ENCODE measurements around the gene MSANTD1.

The MSANTD1 gene

DNA sequence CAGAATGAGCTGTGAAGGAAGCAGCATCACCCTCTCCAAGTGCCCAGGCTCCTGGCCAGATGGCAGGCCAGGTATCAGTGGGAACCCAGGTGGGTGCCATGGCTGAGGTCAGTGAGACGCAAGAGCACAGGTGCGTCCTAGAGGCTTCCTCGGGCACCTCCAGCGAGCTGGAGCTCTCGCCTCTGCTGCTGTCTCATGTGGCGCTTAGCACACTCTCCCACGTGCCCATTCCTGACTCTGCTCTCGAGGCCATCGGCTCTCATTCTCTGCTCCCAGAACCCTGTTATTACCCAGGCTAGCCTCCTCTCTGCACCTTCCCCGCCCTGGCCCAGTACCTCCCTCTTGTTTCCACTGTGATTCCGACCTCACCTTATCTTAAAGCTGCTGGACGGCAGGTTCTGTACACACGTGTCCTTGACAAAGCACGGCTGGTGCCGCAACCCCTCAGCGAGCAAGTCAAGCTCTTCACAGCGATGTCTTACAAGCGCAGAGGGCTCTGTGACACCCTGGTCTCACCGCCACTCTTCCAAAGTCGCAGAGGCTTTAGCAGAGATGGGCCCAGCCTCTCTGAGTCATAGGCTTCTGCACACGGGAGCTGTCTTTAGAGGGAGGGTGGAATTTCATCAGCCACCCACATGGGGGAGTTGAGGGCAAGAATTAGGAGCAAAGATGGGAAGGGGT, 15.4 kb upstream of the MSANTD1 start:
- DNase-seq (ENCODE audit: low read depth in 3 of 3): no peak

DNA sequence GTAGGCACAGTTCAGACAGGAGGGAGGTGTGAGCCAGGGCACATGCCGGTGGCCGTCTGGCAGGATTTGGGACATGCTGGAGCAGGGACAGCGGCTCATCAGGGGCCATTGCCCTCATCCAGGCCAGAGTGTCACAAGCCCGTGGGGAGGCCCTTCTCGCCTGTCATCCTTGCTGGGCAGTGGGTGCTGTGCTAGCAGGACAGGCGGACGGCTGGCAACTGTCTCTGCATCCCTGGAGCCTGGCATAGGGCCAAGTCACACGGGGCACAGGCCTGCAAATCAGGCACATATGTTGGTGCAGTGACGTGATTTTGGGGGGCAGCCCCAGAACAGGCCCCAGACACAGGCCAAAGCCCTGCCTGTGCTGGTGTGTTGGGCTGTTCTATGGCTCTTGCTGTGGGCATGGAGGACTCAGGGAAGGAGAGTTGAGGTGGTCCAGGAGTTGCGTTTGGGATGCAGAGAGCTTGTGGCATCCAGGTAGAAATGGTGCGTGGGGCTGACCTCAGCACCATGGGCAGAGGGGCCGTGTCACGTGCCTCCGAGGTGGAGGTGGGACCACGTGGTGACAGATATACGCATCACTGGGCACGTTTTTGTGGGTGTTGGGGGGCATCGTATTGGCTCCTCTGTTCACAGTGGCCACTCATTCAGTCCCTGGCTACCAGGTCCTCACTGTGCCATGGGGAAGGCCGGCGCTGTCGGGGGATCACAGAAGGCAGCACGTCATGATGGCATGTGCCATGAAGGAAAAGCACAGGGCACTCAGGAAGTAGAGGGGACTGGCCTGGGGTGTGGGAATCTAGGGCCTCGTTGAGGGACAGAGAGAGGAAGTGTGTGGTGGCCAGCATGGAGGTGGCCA, 14.6 kb upstream of the MSANTD1 start:
- no peak for DNase-seq (ENCODE audit: low read depth in 3 of 3)

DNA sequence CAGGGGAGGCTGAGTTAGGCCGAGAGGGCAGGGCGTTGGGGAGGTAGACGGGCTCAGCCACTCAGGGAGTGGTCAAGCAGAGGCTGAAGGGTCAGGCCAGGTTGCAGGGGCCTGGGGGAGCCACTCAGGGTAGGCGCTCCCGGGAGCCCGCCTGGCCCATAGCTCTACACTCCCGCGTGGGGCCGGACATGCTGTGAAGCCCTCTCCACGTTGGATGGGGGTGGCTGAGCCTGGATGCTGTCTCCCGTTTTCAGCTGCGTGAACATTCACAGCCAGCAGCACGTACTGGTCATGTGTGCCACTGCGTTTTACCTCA, 14.0 kb upstream of the MSANTD1 start:
- DNase-seq (ENCODE audit: low read depth in 3 of 3): no peak

DNA sequence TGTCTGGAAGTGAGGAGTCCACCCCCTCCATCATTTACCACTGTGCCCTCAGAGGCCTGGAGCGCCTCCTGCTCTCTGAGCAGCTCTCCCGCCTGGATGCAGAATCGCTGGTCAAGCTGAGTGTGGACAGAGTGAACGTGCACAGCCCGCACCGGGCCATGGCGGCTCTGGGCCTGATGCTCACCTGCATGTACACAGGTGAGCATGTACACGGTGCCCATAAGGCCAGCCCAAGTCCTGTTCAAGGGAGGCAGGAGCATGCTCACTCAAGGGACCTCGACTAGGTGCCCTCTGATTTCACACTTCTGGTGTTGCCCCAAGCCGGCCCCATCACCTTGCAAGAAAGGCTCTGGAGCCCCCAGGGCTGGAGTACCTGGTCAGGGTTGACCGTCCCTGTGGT, 13.4 kb upstream of the MSANTD1 start:
- no peak for DNase-seq (ENCODE audit: low read depth in 3 of 3)

DNA sequence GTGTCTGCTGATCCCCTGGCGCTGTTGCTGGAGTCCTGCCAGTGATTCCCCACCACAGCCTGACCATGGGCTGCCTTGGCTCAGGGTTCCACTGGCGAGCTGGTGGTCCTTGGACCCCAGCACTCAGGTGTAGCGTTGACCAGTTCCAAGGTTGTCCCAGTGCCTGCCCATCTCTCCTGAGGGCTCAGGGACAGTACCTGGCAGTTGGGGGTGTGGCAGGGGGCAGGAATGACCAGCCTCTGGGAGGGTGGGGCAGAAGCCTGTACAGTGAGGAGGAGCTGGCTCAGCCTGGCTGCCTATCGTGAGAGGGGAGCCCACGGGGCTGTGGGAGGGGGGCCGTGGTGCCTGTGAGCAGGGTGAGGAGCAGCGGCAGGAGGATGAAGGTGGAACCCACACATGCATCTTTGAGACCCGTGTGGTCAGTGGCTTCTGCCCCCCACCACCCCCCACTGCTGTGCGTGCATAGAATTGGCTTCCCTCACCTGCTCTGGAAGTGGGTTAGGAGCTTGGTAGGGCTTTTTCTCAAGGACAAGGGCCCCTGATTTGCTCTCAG, 12.6 kb upstream of the MSANTD1 start:
- no peak for DNase-seq (ENCODE audit: low read depth in 3 of 3)

DNA sequence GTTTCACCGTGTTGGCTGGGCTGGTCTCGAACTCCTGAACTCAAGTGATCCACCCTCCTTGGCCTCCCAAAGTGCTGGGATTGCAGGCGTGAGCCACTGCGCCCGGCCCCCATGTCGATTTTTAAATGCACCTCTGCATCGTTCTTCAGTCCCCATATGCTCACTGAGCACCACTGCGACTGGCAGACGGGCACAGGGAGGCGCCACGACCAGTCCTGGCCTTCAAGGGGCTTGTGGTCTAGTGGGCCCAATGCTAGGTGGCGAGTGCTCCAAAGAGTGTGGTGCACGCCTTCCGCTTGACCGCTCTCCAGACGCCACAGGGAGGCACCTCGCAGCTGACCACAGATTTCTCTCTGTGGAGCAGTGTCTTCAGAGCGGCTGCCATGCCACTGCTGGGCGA, 11.7 kb upstream of the MSANTD1 start:
- DNase-seq (ENCODE audit: low read depth in 3 of 3): no peak

DNA sequence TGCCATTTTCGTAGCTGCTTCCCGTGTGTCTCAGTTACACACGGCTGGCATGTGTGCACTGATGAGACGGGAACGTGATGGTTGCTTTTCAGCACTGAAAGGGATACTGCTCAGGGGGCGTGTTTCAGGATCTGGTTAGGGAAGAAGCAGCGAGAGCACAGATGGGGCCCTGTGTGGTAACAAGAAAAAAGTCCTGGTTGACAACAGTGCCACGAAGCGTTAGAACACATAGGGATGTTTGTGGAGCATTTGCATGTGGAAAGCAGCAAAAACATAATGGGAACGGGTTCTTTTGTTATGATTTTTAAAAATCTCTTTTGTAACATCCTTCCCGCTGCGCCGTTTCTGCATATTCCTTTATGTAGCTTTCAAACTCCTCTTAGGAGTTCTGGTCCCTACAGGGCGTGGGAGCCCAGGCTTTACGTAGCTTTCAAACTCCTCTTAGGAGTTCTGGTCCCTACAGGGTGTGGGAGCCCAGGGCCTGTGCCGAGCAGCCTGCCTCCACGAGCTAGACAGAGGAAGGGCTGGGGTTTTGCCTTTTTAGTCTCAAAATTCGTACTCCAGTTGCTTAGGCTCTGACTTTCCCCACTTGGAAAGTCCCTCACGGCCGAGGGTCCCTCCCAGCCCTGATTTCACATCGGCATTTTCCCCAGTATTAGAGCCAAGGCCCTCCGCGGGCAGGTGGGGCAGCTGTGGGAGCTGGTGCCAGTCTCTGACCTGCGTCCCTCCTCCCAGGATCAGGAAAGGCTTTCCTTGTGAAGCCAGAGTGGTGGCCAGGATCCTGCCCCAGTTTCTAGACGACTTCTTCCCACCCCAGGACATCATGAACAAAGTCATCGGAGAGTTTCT, 11.0 kb upstream of the MSANTD1 start:
- no peak for DNase-seq (ENCODE audit: low read depth in 3 of 3)

DNA sequence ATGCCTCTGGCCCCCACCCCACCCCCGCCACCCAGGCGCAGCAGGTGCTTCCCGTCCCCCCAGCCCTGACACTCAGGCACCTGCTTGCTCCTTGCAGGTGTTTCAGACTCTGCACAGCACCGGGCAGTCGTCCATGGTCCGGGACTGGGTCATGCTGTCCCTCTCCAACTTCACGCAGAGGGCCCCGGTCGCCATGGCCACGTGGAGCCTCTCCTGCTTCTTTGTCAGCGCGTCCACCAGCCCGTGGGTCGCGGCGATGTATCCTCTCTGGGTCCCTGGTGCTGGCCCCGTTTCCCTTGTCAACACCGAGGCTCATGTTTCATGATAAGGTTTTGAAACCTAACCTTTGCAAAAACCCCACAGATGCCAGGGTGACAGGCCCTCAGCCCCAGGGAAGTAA, 10.2 kb upstream of the MSANTD1 start:
- DNase-seq (ENCODE audit: low read depth in 3 of 3): no peak

DNA sequence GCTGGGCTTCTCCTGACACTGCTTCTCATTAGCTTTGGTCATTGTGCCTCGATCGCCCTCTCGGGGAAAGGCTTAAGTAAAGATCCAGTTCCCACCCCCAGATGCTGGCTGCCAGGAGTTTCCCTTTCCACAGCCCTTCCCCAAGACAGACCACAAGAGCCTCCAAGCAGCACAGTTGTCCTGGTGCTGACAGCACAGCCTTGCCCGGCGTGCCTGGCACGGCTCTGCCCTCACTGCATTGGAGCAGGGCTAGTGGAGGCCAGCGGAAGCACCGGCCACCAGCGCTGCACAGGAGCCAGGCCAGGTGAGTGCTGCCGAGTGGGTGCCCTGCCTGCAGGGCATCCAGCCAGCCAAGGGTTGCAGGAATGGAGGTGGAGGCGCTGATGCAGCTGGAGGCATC, 9.7 kb upstream of the MSANTD1 start:
- no peak for DNase-seq (ENCODE audit: low read depth in 3 of 3)

DNA sequence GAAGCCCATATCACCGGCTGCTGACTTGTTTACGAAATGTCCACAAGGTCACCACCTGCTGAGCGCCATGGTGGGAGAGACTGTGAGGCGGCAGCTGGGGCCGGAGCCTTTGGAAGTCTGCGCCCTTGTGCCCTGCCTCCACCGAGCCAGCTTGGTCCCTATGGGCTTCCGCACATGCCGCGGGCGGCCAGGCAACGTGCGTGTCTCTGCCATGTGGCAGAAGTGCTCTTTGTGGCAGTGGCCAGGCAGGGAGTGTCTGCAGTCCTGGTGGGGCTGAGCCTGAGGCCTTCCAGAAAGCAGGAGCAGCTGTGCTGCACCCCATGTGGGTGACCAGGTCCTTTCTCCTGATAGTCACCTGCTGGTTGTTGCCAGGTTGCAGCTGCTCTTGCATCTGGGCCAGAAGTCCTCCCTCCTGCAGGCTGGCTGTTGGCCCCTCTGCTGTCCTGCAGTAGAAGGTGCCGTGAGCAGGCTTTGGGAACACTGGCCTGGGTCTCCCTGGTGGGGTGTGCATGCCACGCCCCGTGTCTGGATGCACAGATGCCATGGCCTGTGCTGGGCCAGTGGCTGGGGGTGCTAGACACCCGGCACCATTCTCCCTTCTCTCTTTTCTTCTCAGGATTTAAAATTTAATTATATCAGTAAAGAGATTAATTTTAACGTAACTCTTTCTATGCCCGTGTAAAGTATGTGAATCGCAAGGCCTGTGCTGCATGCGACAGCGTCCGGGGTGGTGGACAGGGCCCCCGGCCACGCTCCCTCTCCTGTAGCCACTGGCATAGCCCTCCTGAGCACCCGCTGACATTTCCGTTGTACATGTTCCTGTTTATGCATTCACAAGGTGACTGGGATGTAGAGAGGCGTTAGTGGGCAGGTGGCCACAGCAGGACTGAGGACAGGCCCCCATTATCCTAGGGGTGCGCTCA, 8.7 kb upstream of the MSANTD1 start:
- DNase-seq (ENCODE audit: low read depth in 3 of 3): no peak

DNA sequence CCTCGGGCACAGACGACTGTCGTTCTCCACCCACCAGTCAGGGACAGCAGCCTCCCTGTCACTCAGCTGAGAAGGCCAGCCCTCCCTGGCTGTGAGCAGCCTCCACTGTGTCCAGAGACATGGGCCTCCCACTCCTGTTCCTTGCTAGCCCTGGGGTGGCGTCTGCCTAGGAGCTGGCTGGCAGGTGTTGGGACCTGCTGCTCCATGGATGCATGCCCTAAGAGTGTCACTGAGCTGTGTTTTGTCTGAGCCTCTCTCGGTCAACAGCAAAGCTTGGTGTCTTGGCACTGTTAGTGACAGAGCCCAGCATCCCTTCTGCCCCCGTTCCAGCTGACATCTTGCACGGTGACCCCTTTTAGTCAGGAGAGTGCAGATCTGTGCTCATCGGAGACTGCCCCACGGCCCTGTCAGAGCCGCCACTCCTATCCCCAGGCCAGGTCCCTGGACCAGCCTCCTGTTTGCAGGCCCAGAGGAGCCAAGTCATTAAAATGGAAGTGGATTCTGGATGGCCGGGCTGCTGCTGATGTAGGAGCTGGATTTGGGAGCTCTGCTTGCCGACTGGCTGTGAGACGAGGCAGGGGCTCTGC, 7.9 kb upstream of the MSANTD1 start:
- DNase-seq (ENCODE audit: low read depth in 3 of 3): no peak

DNA sequence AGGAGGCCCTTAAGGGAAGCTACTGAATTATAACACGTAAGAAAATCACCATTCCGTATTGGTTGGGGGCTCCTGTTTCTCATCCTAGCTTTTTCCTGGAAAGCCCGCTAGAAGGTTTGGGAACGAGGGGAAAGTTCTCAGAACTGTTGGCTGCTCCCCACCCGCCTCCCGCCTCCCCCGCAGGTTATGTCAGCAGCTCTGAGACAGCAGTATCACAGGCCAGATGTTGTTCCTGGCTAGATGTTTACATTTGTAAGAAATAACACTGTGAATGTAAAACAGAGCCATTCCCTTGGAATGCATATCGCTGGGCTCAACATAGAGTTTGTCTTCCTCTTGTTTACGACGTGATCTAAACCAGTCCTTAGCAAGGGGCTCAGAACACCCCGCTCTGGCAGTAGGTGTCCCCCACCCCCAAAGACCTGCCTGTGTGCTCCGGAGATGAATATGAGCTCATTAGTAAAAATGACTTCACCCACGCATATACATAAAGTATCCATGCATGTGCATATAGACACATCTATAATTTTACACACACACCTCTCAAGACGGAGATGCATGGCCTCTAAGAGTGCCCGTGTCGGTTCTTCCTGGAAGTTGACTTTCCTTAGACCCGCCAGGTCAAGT, 6.9 kb upstream of the MSANTD1 start:
- DNase-seq (ENCODE audit: low read depth in 3 of 3): no peak

DNA sequence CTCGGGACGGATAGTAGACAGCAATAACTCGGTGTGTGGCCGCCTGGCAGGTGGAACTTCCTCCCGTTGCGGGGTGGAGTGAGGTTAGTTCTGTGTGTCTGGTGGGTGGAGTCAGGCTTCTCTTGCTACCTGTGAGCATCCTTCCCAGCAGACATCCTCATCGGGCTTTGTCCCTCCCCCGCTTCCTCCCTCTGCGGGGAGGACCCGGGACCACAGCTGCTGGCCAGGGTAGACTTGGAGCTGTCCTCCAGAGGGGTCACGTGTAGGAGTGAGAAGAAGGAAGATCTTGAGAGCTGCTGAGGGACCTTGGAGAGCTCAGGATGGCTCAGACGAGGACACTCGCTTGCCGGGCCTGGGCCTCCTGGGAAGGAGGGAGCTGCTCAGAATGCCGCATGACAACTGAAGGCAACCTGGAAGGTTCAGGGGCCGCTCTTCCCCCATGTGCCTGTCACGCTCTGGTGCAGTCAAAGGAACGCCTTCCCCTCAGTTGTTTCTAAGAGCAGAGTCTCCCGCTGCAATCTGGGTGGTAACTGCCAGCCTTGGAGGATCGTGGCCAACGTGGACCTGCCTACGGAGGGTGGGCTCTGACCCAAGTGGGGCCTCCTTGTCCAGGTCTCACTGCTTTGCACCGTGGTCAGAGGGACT, 5.7 kb upstream of the MSANTD1 start:
- no peak for DNase-seq (ENCODE audit: low read depth in 3 of 3)

DNA sequence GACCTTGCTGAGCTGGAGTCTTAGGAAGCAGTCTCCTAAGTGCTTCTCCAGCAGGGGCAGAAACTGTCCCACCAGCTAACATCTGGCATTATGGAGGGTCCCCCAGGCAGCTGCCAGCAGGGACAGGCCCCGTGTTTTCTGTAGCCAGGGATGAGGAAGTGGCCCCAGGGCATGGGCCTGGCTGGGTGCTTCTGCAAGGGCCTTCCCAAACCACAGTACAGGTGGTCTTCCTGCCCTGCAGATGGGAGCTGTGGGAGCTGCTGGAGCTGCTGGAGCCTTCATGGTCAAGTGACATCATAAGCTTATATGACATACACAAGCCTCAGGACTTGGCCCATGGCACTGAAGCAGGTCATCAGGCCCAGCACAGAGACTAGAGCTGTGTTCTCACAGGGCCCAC, 5.0 kb upstream of the MSANTD1 start:
- DNase-seq (ENCODE audit: low read depth in 3 of 3): no peak

DNA sequence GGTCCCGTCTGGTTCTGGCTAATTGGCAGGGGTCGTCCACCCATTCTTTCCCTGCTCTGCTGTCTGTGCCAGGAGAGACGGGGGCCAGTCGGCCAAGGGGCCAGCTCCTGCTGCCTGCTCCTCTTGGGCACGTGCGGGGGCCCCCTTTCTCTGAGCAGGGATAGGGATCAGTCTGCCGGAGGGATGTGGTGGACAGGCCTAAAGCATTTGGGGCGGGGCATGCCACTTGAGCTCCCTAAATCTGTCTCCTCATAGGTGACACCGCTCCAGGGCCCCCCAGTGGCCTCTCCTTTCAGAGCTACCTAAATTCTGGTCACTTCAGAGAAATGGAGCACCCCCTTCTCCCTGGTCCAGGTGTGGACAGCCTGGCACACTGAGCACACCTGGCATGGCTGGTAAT, 4.2 kb upstream of the MSANTD1 start:
- DNase-seq (ENCODE audit: low read depth in 3 of 3): no peak

DNA sequence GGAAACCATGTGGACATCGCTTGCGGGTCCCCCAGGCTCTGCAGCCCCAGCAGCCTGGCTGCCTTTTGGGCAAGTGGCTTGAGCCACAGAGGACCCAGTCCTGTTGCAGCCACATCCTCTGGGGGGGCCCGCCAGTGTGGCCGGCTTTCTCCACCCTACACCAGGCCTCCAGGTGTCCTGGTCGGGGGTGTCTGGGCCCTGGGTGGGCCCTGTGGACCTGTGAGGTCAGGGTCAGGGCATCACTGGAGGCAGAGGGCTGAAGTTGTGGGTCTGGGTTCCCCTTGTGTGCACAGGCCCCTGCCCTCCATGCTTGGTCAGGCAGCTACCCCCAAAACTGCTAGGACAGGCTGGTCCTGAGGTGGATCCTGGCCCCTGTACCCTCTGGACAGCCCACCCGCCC, 3.3 kb upstream of the MSANTD1 start:
- DNase-seq (ENCODE audit: low read depth in 3 of 3): no peak

DNA sequence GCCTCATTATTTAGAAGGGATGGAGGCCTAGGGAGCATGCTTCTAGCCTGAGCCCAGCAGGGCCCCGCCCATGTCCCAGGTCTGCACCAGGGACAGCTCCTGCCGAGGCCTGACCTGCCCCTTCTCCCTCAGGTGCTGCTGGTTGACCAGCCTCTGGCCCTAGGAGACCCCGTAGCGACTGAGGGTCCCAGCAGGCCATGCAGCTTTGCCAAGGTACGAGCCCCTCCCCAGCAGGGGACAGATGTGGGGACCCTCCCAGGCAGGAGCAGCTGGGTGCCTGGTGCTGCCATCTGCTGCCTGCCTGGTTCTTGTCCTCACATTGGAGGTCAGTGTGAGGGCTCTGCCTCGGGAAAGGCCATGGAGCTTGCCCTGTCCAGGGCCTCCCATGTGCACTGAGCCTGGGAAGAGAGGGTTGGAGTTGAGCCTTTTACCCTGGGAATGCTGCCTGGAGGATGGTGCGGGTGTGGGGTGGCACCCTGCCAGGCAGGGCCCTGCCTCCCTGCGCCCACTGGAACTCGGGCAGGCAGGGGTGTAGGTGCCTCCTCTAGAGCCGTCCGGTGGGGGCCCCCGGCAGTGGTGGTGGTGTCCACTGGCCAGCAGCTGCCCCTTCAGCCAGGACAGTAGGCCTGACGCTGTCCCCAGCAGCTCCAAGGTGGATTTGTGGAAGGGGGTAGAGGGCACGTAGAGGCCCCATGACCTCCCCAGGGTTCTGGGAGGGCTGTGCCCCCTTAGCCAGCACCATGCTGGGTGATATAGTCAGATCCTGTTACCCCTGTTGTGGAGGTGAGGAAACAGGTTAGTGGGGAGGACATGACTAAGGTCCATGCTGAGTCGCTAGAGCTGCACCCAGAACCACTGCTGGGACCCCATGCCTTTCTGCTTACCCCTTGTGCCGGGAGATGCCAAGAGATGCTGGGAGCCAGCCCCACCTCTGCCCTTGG, 2.2 kb upstream of the MSANTD1 start:
- no peak for DNase-seq (ENCODE audit: low read depth in 3 of 3)

DNA sequence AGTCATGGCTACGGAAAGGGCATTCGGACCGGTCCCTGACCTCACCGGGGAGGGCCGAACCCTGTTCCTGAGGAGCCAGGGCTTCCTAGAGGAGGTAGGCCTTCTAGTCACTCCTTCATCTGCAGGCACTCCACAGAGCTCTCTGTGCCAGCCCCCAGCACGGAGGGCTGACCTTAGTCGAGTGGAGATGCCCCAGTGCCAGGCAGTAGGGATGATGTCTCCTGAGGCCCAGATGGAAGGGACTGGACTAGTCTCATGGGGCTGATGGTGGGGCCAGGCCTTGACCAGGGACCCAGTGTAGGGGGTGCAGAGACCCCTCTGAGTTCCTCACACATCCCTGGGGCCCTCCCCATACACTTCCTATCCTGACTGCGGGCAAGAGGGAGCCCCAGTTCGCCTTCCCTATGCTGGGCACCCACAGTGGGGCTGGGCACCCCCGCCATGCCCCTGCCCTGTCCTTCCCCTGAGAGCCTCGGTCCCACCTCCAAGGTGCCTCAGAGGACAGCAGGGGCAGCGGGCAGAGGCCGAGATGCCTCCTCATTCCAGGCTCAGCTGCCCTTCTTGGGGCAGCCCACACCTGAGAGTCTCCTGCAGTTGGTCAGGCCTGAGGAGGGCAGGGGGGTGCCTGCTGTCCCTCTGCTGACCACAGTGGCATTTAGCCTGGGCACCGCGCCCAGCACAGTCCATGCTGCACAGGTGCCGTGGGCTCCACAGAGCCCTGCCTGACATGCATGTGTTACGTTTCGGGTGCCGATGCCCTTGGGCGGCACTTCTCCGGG, 1.4 kb upstream of the MSANTD1 start:
- no peak for DNase-seq (ENCODE audit: low read depth in 3 of 3)
